ENCODE measurements around the gene TMTC2. TPM values are rescaled to one million over a fixed set of nuclear protein-coding genes. Genes with fewer than 3 reads are reported as not detected.

Gene TMTC2
- total RNA-seq, 5 donors from 2014 or later (not counting 1 experiment from before 2014, with no cell fraction given), result 3.6 to 5.4 (median 4.4) TPM

GRCh38 chr12:82904219-82904790 lies 217.6 kb downstream of the TMTC2 start:
- POLR2A ChIA-PET, result no interaction called here
- Mint-ChIP-seq H3K36me3 (no peaks in the 10 kb centered on the region), H3K4me1 (no peaks in the 10 kb centered on the region), H3K27ac (no peak overlapping the region), H3K9me3 (no peaks in the 10 kb centered on the region), H3K27me3 (no peaks in the 10 kb centered on the region), H3K4me3 (no peak overlapping the region)
- Histone ChIP-seq H3K27me3 (replicated peaks in 1 of 2; ENCODE audit: control insufficient read depth in 2 of 2, extremely low read depth in 1 of 2, insufficient read depth in 2 of 2, low read length in 1 of 2) (no peaks in the 10 kb centered on the region), H3K4me1 (ENCODE audit: control insufficient read depth in 1 of 2, extremely low read depth in 1 of 2, insufficient read depth in 2 of 2, low read length in 2 of 2) (no peaks in the 10 kb centered on the region), H3K27ac (ENCODE audit: low read length) (no peak overlapping the region), H3K36me3 (ENCODE audit: control insufficient read depth in 2 of 2, extremely low read depth in 1 of 2, insufficient read depth in 1 of 2, low read length in 1 of 2) (no peaks in the 10 kb centered on the region), H3K4me3 (ENCODE audit: control insufficient read depth in 1 of 2, extremely low read depth in 1 of 2, low read length in 1 of 2) (no peak overlapping the region), H3K9me3 (no peaks in the 10 kb centered on the region)
- DNase-seq (no peak), ATAC-seq (replicated peaks in 1 of 4) (no peak)
- WGBS (ENCODE audit: insufficient coverage), result 80% methylated on average over 1 of the region's 5 CpGs
- CTCF ChIA-PET, result no interaction called here

GRCh38 chr12:82910246-82910893 lies 223.7 kb downstream of the TMTC2 start:
- Mint-ChIP-seq H3K27me3 (no peaks in the 10 kb centered on the region), H3K36me3 (no peaks in the 10 kb centered on the region), H3K27ac (no peak overlapping the region), H3K4me3 (no peak overlapping the region), H3K4me1 (no peaks in the 10 kb centered on the region), H3K9me3 (no peaks in the 10 kb centered on the region)
- H3K27me3 ChIP-seq (replicated peaks in 1 of 2; ENCODE audit: control insufficient read depth in 2 of 2, extremely low read depth in 1 of 2, insufficient read depth in 2 of 2, low read length in 1 of 2), result no peaks in the 10 kb centered on the region
- DNase-seq, result no peak
- no peaks in the 10 kb centered on the region for H3K4me1 ChIP-seq (ENCODE audit: control insufficient read depth in 1 of 2, extremely low read depth in 1 of 2, insufficient read depth in 2 of 2, low read length in 2 of 2)
- ChIA-PET POLR2A (interaction anchor here in 1 of 2 donors (0.6 kb wide), 1 partner anchor 334 kb away, joined by 3 read pairs; no protein-coding TSS in a partner anchor), CTCF (no interaction called here)
- no peak overlapping the region for H3K4me3 ChIP-seq (ENCODE audit: control insufficient read depth in 1 of 2, extremely low read depth in 1 of 2, low read length in 1 of 2)
- ATAC-seq (replicated peaks in 1 of 4), result no peak
- 96% methylated on average over 4 of the region's 9 CpGs for WGBS (ENCODE audit: insufficient coverage)
- no peak overlapping the region for H3K27ac ChIP-seq (ENCODE audit: low read length)
- H3K9me3 ChIP-seq, result no peaks in the 10 kb centered on the region
- no peaks in the 10 kb centered on the region for H3K36me3 ChIP-seq (ENCODE audit: control insufficient read depth in 2 of 2, extremely low read depth in 1 of 2, insufficient read depth in 1 of 2, low read length in 1 of 2)

- 80% methylated on average over 1 of the region's 1 CpG for WGBS (ENCODE audit: insufficient coverage)
- no peaks in the 10 kb centered on the region for H3K9me3 Mint-ChIP-seq
- no peaks in the 10 kb centered on the region for H3K4me1 Mint-ChIP-seq
- no peak overlapping the region for H3K4me3 Mint-ChIP-seq
- Histone ChIP-seq H3K27ac (ENCODE audit: low read length) (no peak overlapping the region), H3K4me3 (ENCODE audit: control insufficient read depth in 1 of 2, extremely low read depth in 1 of 2, low read length in 1 of 2) (no peak overlapping the region), H3K27me3 (replicated peaks in 1 of 2; ENCODE audit: control insufficient read depth in 2 of 2, extremely low read depth in 1 of 2, insufficient read depth in 2 of 2, low read length in 1 of 2) (no peaks in the 10 kb centered on the region), H3K36me3 (ENCODE audit: control insufficient read depth in 2 of 2, extremely low read depth in 1 of 2, insufficient read depth in 1 of 2, low read length in 1 of 2) (no peaks in the 10 kb centered on the region), H3K9me3 (no peaks in the 10 kb centered on the region), H3K4me1 (ENCODE audit: control insufficient read depth in 1 of 2, extremely low read depth in 1 of 2, insufficient read depth in 2 of 2, low read length in 2 of 2) (no peaks in the 10 kb centered on the region)
- ChIA-PET CTCF (no interaction called here), POLR2A (no interaction called here)
- ATAC-seq (replicated peaks in 1 of 4) (no peak), DNase-seq (no peak)
- no peaks in the 10 kb centered on the region for H3K36me3 Mint-ChIP-seq
- no peaks in the 10 kb centered on the region for H3K27me3 Mint-ChIP-seq
- H3K27ac Mint-ChIP-seq, result no peak overlapping the region
These were observed 225.7 kb downstream of the TMTC2 start for GRCh38 chr12:82912406-82912805.

GRCh38 chr12:82919388-82920054 lies 232.8 kb downstream of the TMTC2 start:
- ChIA-PET CTCF (no interaction called here), POLR2A (no interaction called here)
- no peak overlapping the region for H3K27ac Mint-ChIP-seq
- H3K27ac ChIP-seq (ENCODE audit: low read length), result no peak overlapping the region
- no peaks in the 10 kb centered on the region for H3K9me3 ChIP-seq
- H3K9me3 Mint-ChIP-seq, result no peaks in the 10 kb centered on the region
- WGBS (ENCODE audit: insufficient coverage), result 81% methylated on average over 3 of the region's 7 CpGs
- H3K36me3 ChIP-seq (ENCODE audit: control insufficient read depth in 2 of 2, extremely low read depth in 1 of 2, insufficient read depth in 1 of 2, low read length in 1 of 2), result no peaks in the 10 kb centered on the region
- H3K4me3 Mint-ChIP-seq, result no peak overlapping the region
- no peak for DNase-seq
- H3K27me3 ChIP-seq (replicated peaks in 1 of 2; ENCODE audit: control insufficient read depth in 2 of 2, extremely low read depth in 1 of 2, insufficient read depth in 2 of 2, low read length in 1 of 2), result no peaks in the 10 kb centered on the region
- no peaks in the 10 kb centered on the region for H3K36me3 Mint-ChIP-seq
- H3K4me1 Mint-ChIP-seq, result no peaks in the 10 kb centered on the region
- no peaks in the 10 kb centered on the region for H3K4me1 ChIP-seq (ENCODE audit: control insufficient read depth in 1 of 2, extremely low read depth in 1 of 2, insufficient read depth in 2 of 2, low read length in 2 of 2)
- H3K27me3 Mint-ChIP-seq, result no peaks in the 10 kb centered on the region
- ATAC-seq (replicated peaks in 1 of 4), result no peak
- no peak overlapping the region for H3K4me3 ChIP-seq (ENCODE audit: control insufficient read depth in 1 of 2, extremely low read depth in 1 of 2, low read length in 1 of 2)

- H3K9me3 Mint-ChIP-seq, result no peaks in the 10 kb centered on the region
- H3K27me3 Mint-ChIP-seq, result no peaks in the 10 kb centered on the region
- ChIA-PET POLR2A (no interaction called here), CTCF (no interaction called here)
- no peak overlapping the region for H3K27ac Mint-ChIP-seq
- Histone ChIP-seq H3K27me3 (replicated peaks in 1 of 2; ENCODE audit: control insufficient read depth in 2 of 2, extremely low read depth in 1 of 2, insufficient read depth in 2 of 2, low read length in 1 of 2) (no peaks in the 10 kb centered on the region), H3K36me3 (ENCODE audit: control insufficient read depth in 2 of 2, extremely low read depth in 1 of 2, insufficient read depth in 1 of 2, low read length in 1 of 2) (no peaks in the 10 kb centered on the region), H3K9me3 (no peaks in the 10 kb centered on the region), H3K4me1 (ENCODE audit: control insufficient read depth in 1 of 2, extremely low read depth in 1 of 2, insufficient read depth in 2 of 2, low read length in 2 of 2) (no peaks in the 10 kb centered on the region), H3K27ac (ENCODE audit: low read length) (no peak overlapping the region), H3K4me3 (ENCODE audit: control insufficient read depth in 1 of 2, extremely low read depth in 1 of 2, low read length in 1 of 2) (no peak overlapping the region)
- no peak for DNase-seq
- H3K36me3 Mint-ChIP-seq, result no peaks in the 10 kb centered on the region
- no peak overlapping the region for H3K4me3 Mint-ChIP-seq
- no peak for ATAC-seq (replicated peaks in 1 of 4)
- no CpG with 5 or more reads among the region's 1 CpG for WGBS (ENCODE audit: insufficient coverage)
- H3K4me1 Mint-ChIP-seq, result no peaks in the 10 kb centered on the region
These were observed 237.2 kb downstream of the TMTC2 start for GRCh38 chr12:82923935-82924334.

GRCh38 chr12:82926630-82927029 lies 239.9 kb downstream of the TMTC2 start:
- ChIA-PET CTCF (no interaction called here), POLR2A (interaction anchor here in 1 of 2 donors (0.7 kb wide), 1 partner anchor 171 kb away, joined by 4 read pairs; no protein-coding TSS in a partner anchor)
- H3K27me3 Mint-ChIP-seq, result no peaks in the 10 kb centered on the region
- no peak overlapping the region for H3K4me3 Mint-ChIP-seq
- H3K9me3 Mint-ChIP-seq, result no peaks in the 10 kb centered on the region
- no peaks in the 10 kb centered on the region for H3K4me1 Mint-ChIP-seq
- H3K36me3 Mint-ChIP-seq, result peaks cover 3% of the 10 kb centered on the region
- no peaks in the 10 kb centered on the region for H3K27me3 ChIP-seq (replicated peaks in 1 of 2; ENCODE audit: control insufficient read depth in 2 of 2, extremely low read depth in 1 of 2, insufficient read depth in 2 of 2, low read length in 1 of 2)
- no peaks in the 10 kb centered on the region for H3K4me1 ChIP-seq (ENCODE audit: control insufficient read depth in 1 of 2, extremely low read depth in 1 of 2, insufficient read depth in 2 of 2, low read length in 2 of 2)
- H3K9me3 ChIP-seq, result no peaks in the 10 kb centered on the region
- no peaks in the 10 kb centered on the region for H3K36me3 ChIP-seq (ENCODE audit: control insufficient read depth in 2 of 2, extremely low read depth in 1 of 2, insufficient read depth in 1 of 2, low read length in 1 of 2)
- WGBS (ENCODE audit: insufficient coverage), result 80% methylated on average over 1 of the region's 3 CpGs
- no peak overlapping the region for H3K4me3 ChIP-seq (ENCODE audit: control insufficient read depth in 1 of 2, extremely low read depth in 1 of 2, low read length in 1 of 2)
- H3K27ac ChIP-seq (ENCODE audit: low read length), result no peak overlapping the region
- ATAC-seq (replicated peaks in 1 of 4) (no peak), DNase-seq (no peak)
- H3K27ac Mint-ChIP-seq, result no peak overlapping the region
